Effector memory CD4-positive, alpha-beta T cell (primary cell): ENCODE measurements around the gene DCLK2.
"Not testable (repeated sequence)": the region's sequence is repeated elsewhere in the genome, so short reads cannot be mapped to it uniquely, and the experiment has no call there.

ENCODE experiments used
- DNase-seq, 3 donors: peaks; one replicate each; pipeline ENCODE4 v3.0.0-alpha.2; 2020
- H3K27ac ChIP-seq: 2 replicates; pipeline ENCODE4 v1.7.0; 2013; ENCODE audit warnings: mild to moderate bottlenecking, low read length, moderate library complexity; ENCODE audit not compliant: insufficient read depth, poor library complexity, severe bottlenecking
- H3K27me3 ChIP-seq: replicated peaks from 2 replicates; pipeline ENCODE4 v1.7.0; 2013; ENCODE audit warnings: mild to moderate bottlenecking, low read length; ENCODE audit not compliant: insufficient read depth, control insufficient read depth, poor library complexity, severe bottlenecking
- H3K36me3 ChIP-seq: 2 replicates; pipeline ENCODE4 v1.7.0; 2013; ENCODE audit warnings: mild to moderate bottlenecking, low read length, moderate library complexity; ENCODE audit not compliant: control insufficient read depth, insufficient read depth
- H3K4me1 ChIP-seq: 2 replicates; pipeline ENCODE4 v1.7.0; 2013; ENCODE audit warnings: low read length, mild to moderate bottlenecking; ENCODE audit not compliant: control insufficient read depth, insufficient read depth, poor library complexity, severe bottlenecking
- H3K4me3 ChIP-seq: 2 replicates; pipeline ENCODE4 v1.7.0; 2013; ENCODE audit warnings: low read length, low read depth, mild to moderate bottlenecking; ENCODE audit not compliant: insufficient read depth, poor library complexity, severe bottlenecking
- H3K9me3 ChIP-seq: 2 replicates; pipeline ENCODE4 v1.7.0; 2013; ENCODE audit warnings: mild to moderate bottlenecking, low read length, moderate library complexity; ENCODE audit not compliant: control insufficient read depth

Gene DCLK2

DNA sequence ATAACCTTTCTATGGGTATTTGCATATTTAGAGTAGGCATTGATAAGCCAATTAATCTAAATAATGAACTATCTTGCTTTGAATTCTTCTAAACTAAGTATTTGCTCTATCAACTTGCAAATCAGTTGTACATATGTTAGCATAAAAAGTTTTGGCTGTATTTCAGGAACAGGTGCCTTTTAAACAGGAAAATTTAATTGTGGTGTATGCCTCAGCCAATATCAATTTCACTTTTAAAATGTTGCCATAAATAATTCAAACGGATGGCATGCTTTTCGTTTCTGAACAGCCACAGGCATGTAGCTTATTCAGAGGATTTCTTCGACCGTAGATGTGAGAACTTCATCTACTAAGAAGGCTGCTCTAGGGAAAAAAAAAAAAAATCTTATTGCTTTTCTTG, 99.9 kb downstream of the DCLK2 start:
- Histone ChIP-seq H3K27me3 (no peaks in the 10 kb centered on the region), H3K4me1 (no peaks in the 10 kb centered on the region), H3K9me3 (no peaks in the 10 kb centered on the region), H3K27ac (no peak overlapping the region), H3K36me3 (no peaks in the 10 kb centered on the region), H3K4me3 (no peak overlapping the region)
- DNase-seq, result no peak

GRCh38 chr4:150181536-150181935, 103.3 kb downstream of the DCLK2 start:
- H3K36me3 ChIP-seq, result no peaks in the 10 kb centered on the region
- no peaks in the 10 kb centered on the region for H3K4me1 ChIP-seq
- H3K27ac ChIP-seq, result no peak overlapping the region
- no peaks in the 10 kb centered on the region for H3K9me3 ChIP-seq
- no peak overlapping the region for H3K4me3 ChIP-seq
- H3K27me3 ChIP-seq, result no peaks in the 10 kb centered on the region
- no peak for DNase-seq

- H3K27ac ChIP-seq, result no peak overlapping the region
- H3K27me3 ChIP-seq, result no peaks in the 10 kb centered on the region
- no peak for DNase-seq
- H3K4me3 ChIP-seq, result no peak overlapping the region
- H3K9me3 ChIP-seq, result no peaks in the 10 kb centered on the region
- H3K36me3 ChIP-seq, result no peaks in the 10 kb centered on the region
- H3K4me1 ChIP-seq, result no peaks in the 10 kb centered on the region
Measured at GRCh38 chr4:150182794-150183193, 104.5 kb downstream of the DCLK2 start.

DNA sequence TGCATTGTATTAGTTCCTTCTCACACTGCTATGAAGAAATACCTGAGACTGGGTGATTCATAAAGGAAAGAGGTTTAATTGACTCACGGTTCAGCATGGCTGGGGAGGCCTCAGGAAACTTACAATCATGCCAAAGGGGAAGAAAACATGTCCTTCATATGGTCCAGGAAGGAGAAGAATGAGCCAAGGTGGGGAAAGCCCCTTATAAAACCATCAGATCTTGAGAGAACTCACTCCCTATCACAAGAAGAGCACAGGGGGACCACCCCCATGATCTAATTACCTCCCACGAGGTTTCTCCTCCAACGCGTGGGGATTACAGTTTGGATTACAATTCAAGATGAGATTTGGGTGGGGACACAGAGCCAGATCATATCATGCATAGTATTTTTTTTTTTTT, 106.8 kb downstream of the DCLK2 start:
- H3K9me3 ChIP-seq, H3K4me3 ChIP-seq, H3K27ac ChIP-seq, H3K27me3 ChIP-seq, H3K36me3 ChIP-seq, DNase-seq, H3K4me1 ChIP-seq: not testable (repeated sequence)

DNA sequence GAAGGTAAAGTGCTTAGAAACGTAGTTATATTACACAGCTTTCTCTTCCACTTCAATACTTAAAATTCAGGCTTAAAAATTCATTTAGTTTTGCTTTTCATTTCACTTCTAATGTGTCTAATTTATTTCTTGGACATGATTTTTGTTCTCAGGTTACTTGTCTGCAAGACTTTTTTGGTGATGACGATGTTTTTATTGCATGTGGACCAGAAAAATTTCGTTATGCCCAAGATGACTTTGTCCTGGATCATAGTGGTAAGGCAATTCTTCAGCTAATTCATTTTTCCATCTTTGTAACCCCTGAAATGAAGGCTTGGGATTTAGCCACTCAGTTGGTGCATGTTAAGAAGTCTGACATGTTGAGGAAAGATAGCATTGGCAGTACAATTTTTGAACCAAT, 114.7 kb downstream of the DCLK2 start:
- no peaks in the 10 kb centered on the region for H3K9me3 ChIP-seq
- H3K27ac ChIP-seq, result no peak overlapping the region
- no peak for DNase-seq
- no peaks in the 10 kb centered on the region for H3K36me3 ChIP-seq
- no peaks in the 10 kb centered on the region for H3K27me3 ChIP-seq
- H3K4me3 ChIP-seq, result no peak overlapping the region
- H3K4me1 ChIP-seq, result no peaks in the 10 kb centered on the region

DNA sequence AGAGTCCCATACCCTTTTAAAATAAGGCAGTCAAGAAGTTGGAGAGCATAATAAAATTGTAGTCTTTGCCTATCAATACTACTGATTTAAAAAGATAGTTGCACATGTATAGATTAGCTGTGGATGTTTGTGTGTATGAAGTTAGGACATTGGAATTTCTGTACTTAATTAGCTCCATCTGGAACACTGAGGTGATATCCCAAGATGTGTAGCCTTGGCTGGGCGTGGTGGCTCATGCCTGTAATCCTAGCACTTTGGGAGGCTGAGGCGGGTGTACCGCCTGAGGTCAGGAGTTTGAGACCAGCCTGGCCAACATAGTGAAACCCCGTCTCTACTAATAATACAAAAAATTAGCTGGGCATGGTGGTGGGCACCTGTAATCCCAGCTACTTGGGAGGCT, 119.0 kb downstream of the DCLK2 start:
- H3K4me1 ChIP-seq, H3K4me3 ChIP-seq, H3K27ac ChIP-seq, H3K36me3 ChIP-seq, H3K27me3 ChIP-seq, H3K9me3 ChIP-seq, DNase-seq: not testable (repeated sequence)

- Histone ChIP-seq H3K36me3 (no peaks in the 10 kb centered on the region), H3K4me1 (no peaks in the 10 kb centered on the region), H3K27ac (no peak overlapping the region), H3K4me3 (no peak overlapping the region), H3K27me3 (no peaks in the 10 kb centered on the region), H3K9me3 (no peaks in the 10 kb centered on the region)
- no peak for DNase-seq
Measured at GRCh38 chr4:150199056-150199455, 120.8 kb downstream of the DCLK2 start.

GRCh38 chr4:150205016-150205415, 126.8 kb downstream of the DCLK2 start:
- Histone ChIP-seq H3K36me3 (no peaks in the 10 kb centered on the region), H3K4me1 (no peaks in the 10 kb centered on the region), H3K27ac (no peak overlapping the region), H3K9me3 (no peaks in the 10 kb centered on the region), H3K4me3 (no peak overlapping the region), H3K27me3 (no peaks in the 10 kb centered on the region)
- no peak for DNase-seq

- H3K4me1 ChIP-seq, result no peaks in the 10 kb centered on the region
- H3K27ac ChIP-seq, result no peak overlapping the region
- H3K4me3 ChIP-seq, result no peak overlapping the region
- no peaks in the 10 kb centered on the region for H3K9me3 ChIP-seq
- H3K36me3 ChIP-seq, result no peaks in the 10 kb centered on the region
- DNase-seq, result no peak
- H3K27me3 ChIP-seq, result no peaks in the 10 kb centered on the region
Measured at GRCh38 chr4:150206265-150206664, 128.0 kb downstream of the DCLK2 start.

GRCh38 chr4:150206954-150207353, 128.7 kb downstream of the DCLK2 start:
- Histone ChIP-seq H3K4me1 (no peaks in the 10 kb centered on the region), H3K9me3 (no peaks in the 10 kb centered on the region)

GRCh38 chr4:150207871-150208270, 129.6 kb downstream of the DCLK2 start:
- no peak overlapping the region for H3K4me3 ChIP-seq
- no peaks in the 10 kb centered on the region for H3K9me3 ChIP-seq
- H3K27ac ChIP-seq, result no peak overlapping the region
- H3K4me1 ChIP-seq, result no peaks in the 10 kb centered on the region
- no peaks in the 10 kb centered on the region for H3K27me3 ChIP-seq
- no peak for DNase-seq
- H3K36me3 ChIP-seq, result no peaks in the 10 kb centered on the region

More at GRCh38 chr4:150206954-150207353, 128.7 kb downstream of the DCLK2 start:
- Histone ChIP-seq H3K4me3 (no peak overlapping the region), H3K27ac (no peak overlapping the region), H3K27me3 (no peaks in the 10 kb centered on the region), H3K36me3 (no peaks in the 10 kb centered on the region)
- no peak for DNase-seq
